ENCODE results near the gene CXCR2. TPM values are rescaled to one million over a fixed set of nuclear protein-coding genes. Genes with fewer than 3 reads are reported as not detected.

Gene CXCR2
- total RNA-seq, 2 experiments from 2014 or later, result 0.22 to 0.27 TPM

DNA sequence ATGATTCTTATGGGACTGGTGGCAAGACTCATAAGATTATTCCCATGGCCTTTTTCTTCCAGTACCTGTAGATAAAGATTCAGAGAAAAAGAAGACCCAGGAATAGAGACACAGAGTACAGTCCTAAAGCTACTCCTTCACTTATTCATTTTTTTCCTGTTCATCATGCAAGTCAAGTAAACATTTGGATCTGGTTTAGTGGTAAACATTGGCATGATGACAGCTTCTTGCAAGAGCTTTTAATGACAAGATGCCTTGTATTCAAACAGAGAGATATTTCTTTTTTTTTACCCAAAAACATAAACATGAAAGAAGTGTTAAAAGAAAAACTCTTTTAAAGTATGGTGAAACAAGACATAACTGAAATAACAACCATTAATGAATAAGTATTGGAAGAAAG, 20.2 kb downstream of the CXCR2 start:
- TF ChIP-seq, protein P1, sequence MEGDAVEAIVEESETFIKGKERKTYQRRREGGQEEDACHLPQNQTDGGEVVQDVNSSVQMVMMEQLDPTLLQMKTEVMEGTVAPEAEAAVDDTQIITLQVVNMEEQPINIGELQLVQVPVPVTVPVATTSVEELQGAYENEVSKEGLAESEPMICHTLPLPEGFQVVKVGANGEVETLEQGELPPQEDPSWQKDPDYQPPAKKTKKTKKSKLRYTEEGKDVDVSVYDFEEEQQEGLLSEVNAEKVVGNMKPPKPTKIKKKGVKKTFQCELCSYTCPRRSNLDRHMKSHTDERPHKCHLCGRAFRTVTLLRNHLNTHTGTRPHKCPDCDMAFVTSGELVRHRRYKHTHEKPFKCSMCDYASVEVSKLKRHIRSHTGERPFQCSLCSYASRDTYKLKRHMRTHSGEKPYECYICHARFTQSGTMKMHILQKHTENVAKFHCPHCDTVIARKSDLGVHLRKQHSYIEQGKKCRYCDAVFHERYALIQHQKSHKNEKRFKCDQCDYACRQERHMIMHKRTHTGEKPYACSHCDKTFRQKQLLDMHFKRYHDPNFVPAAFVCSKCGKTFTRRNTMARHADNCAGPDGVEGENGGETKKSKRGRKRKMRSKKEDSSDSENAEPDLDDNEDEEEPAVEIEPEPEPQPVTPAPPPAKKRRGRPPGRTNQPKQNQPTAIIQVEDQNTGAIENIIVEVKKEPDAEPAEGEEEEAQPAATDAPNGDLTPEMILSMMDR (IDR thresholded peaks at IDR 0.05), result no peak
- intact Hi-C loops (cut with micrococcal nuclease), result no loop called here
- Mint-ChIP-seq H3K27me3 (peaks cover 4% of the 10 kb centered on the region), H3K27ac (no peak overlapping the region), H3K9me3 (no peaks in the 10 kb centered on the region), H3K36me3 (ENCODE audit: low read depth) (no peaks in the 10 kb centered on the region), H3K4me1 (ENCODE audit: low read depth) (no peaks in the 10 kb centered on the region), H3K4me3 (no peak overlapping the region)
- ATAC-seq (no peak), DNase-seq (no peak)
- POLR2A ChIA-PET, result interaction anchor here (0.6 kb wide), 1 partner anchor 261 kb away, joined by 3 read pairs; no protein-coding TSS in a partner anchor
- CTCF ChIA-PET, result interaction anchor here (0.6 to 1.6 kb wide), 2 partner anchors 17 to 156 kb away, joined by 3 to 4 read pairs; no protein-coding TSS in a partner anchor

DNA sequence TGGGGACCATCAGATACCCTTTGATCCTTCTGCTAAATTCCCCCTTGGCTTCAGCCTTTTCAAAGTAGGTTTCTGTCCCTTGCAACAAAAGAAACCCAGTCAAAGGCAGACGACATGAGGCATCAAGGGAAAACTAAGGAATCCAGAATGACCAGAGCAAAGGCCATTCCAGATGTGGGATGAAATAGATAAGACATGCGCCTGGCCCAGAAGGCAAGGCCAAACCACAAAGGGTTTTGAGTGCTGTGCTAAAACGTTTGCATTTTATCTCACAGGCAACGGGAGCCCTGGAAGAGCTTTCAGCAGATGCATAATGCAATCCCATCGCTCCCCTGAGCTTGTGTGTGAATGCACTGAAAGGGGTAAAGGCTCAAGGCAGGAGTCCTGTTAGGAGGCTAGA, 23.3 kb downstream of the CXCR2 start:
- no peaks in the 10 kb centered on the region for H3K4me1 Mint-ChIP-seq (ENCODE audit: low read depth)
- TF ChIP-seq, protein P1 (IDR thresholded peaks at IDR 0.05), result no peak
- no peak overlapping the region for H3K4me3 Mint-ChIP-seq
- no peaks in the 10 kb centered on the region for H3K27me3 Mint-ChIP-seq
- DNase-seq (no peak), ATAC-seq (no peak)
- H3K36me3 Mint-ChIP-seq (ENCODE audit: low read depth), result no peaks in the 10 kb centered on the region
- ChIA-PET POLR2A (no interaction called here), CTCF (interaction anchor here (1.4 to 1.5 kb wide), 2 partner anchors 108 to 155 kb away, joined by 3 to 4 read pairs; no protein-coding TSS in a partner anchor)
- H3K27ac Mint-ChIP-seq, result no peak overlapping the region
- intact Hi-C loops (cut with micrococcal nuclease), result no loop called here
- H3K9me3 Mint-ChIP-seq, result no peaks in the 10 kb centered on the region

DNA sequence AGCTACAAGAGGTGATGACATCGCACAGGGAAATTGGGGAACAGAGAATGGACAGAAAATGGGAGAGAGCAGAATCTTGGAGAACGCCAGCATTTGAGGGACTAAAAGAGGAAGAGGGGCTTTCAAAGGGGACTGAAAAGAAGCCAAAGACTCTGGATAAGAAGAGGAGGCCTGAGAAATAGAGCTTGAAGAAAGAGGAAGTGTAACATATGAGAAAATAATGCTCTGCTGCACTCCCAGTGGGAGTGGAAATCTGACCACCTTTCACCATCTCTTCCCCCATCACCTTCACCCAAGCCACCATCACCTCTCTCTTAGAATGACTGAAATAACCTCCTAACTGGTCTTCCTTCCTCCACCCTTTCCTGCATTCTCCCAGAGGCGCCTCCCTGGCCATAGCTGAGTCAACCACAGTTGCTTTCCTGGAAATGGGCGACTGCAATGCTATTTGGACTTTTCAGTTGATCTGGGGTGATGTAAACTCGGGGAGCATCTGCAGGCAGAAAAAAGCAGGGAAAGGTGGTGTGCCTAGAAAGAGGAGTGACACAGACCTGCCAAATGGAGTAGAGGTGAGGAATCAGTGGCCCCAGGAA, 24.1 kb downstream of the CXCR2 start:
- no peak for ATAC-seq
- POLR2A ChIA-PET, result no interaction called here
- H3K36me3 Mint-ChIP-seq (ENCODE audit: low read depth), result no peaks in the 10 kb centered on the region

DNA sequence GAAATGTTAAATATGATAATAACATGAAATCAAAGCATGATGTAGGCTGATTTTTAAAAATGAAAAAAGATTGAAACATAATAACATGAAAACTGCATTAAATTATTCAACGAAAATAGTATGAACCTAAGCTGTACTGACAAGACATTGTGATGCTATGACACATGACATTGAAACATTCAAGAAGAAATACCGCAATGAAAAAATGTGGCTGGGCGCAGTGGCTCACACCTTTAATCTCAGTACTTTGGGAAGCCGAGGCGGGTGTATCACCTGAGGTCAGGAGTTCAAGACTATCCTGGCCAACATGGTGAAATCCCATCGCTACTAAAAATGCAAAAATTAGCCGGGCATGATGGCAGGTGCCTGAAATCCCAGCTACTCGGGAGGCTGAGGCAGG, 26.3 kb downstream of the CXCR2 start:
- CTCF ChIA-PET, result no interaction called here

More for the DNA sequence above, 24.1 kb downstream of the CXCR2 start:
- TF ChIP-seq, protein P1 (IDR thresholded peaks at IDR 0.05), result no peak
- Mint-ChIP-seq H3K27me3 (no peaks in the 10 kb centered on the region), H3K27ac (no peak overlapping the region), H3K4me3 (no peak overlapping the region), H3K9me3 (no peaks in the 10 kb centered on the region), H3K4me1 (ENCODE audit: low read depth) (no peaks in the 10 kb centered on the region)
- CTCF ChIA-PET, result interaction anchor here (1.4 to 1.5 kb wide), 2 partner anchors 108 to 156 kb away, joined by 3 to 4 read pairs; no protein-coding TSS in a partner anchor
- intact Hi-C loops (cut with micrococcal nuclease), result no loop called here
- no peak for DNase-seq

DNA sequence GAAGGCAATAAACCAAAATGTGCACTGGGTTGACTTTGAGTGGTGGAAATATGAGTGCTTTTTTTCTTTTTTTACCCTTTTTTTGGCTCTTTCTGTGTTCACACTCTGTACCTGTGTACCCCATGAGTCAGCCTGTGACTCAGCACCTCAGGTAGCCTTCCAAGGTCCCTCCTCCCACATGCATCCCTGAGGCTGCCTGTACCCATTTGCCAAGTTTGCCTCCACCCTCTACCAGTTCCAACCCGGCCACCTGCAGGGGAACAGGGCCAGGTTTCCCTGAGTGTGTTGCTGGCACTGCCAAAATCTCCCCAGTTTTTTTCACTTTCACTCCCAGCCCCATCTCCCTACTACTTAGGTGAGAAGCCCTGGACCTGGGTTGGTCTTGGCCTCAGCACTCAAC, 26.9 kb downstream of the CXCR2 start:
- ChIA-PET POLR2A (no interaction called here), CTCF (interaction anchor here (2.9 kb wide), 1 partner anchor 15 kb away, joined by 16 read pairs; the partner anchor contains the start of gene CXCR1)
- no peaks in the 10 kb centered on the region for H3K4me1 Mint-ChIP-seq (ENCODE audit: low read depth)
- H3K27ac Mint-ChIP-seq, result no peak overlapping the region
- H3K27me3 Mint-ChIP-seq, result no peaks in the 10 kb centered on the region
- H3K9me3 Mint-ChIP-seq, result no peaks in the 10 kb centered on the region
- H3K36me3 Mint-ChIP-seq (ENCODE audit: low read depth), result no peaks in the 10 kb centered on the region
- ATAC-seq (no peak), DNase-seq (no peak)
- intact Hi-C loops (cut with micrococcal nuclease), result no loop called here
- no peak overlapping the region for H3K4me3 Mint-ChIP-seq
- TF ChIP-seq, protein P1 (IDR thresholded peaks at IDR 0.05), result no peak

More for the DNA sequence above, 26.3 kb downstream of the CXCR2 start:
- POLR2A ChIA-PET, result no interaction called here
- Mint-ChIP-seq H3K36me3 (ENCODE audit: low read depth) (no peaks in the 10 kb centered on the region), H3K9me3 (no peaks in the 10 kb centered on the region), H3K4me3 (no peak overlapping the region), H3K27ac (no peak overlapping the region), H3K4me1 (ENCODE audit: low read depth) (no peaks in the 10 kb centered on the region), H3K27me3 (no peaks in the 10 kb centered on the region)
- TF ChIP-seq, protein P1 (IDR thresholded peaks at IDR 0.05), result no peak
- ATAC-seq, result no peak
- intact Hi-C loops (cut with micrococcal nuclease), result no loop called here
- no peak for DNase-seq
